ENCODE data around the gene TAS1R1.

Gene TAS1R1

DNA sequence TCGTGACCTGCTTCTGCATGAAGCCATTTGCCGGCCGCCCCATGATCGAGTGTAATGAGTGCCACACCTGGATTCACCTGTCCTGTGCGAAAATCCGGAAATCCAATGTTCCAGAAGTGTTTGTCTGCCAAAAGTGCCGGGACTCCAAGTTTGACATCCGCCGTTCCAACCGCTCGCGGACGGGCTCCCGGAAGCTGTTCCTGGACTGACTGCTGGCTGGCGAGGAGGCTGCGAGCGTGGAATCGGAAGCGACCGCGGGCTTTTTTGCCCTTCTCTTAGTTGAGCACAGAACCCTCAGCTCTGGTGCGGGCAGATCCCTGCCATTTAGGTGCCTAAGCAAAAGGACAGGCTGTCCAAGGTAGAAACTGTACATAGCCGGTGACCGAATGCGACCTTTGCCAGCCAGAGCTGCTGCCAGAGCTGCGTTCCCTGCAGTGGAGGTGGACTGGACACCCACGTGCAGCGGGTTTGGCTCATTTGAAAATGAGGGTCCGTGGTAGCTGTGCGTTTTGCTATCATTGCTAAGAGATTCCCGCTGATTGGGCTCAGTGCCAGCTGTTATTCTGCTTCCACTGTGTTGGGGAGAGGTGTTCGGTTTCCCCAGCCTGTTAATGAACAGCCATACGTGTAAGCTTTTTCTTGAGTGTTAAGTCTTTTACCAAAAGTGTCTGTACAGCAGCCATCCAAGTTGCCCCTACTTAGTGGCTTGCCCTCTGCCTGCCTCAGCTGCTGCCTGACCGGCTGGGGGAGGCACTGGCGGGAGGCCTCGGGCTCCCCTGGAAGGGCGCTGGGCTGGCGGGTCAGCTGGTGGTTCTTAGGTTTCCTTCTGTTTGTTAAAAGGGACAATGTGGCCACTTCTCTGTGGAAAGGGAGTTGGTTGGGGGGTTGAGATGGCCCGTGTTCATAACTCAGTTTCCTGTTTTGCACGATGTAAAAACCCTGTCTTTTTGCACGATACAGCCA lies 66.6 kb downstream of the TAS1R1 start:
- no peak for DNase-seq
- intact Hi-C loops (cut with DNase I) = loop anchor here (10.0 kb wide), 1 partner anchor 163 kb away; the partner anchor contains the start of gene CAMTA1

DNA sequence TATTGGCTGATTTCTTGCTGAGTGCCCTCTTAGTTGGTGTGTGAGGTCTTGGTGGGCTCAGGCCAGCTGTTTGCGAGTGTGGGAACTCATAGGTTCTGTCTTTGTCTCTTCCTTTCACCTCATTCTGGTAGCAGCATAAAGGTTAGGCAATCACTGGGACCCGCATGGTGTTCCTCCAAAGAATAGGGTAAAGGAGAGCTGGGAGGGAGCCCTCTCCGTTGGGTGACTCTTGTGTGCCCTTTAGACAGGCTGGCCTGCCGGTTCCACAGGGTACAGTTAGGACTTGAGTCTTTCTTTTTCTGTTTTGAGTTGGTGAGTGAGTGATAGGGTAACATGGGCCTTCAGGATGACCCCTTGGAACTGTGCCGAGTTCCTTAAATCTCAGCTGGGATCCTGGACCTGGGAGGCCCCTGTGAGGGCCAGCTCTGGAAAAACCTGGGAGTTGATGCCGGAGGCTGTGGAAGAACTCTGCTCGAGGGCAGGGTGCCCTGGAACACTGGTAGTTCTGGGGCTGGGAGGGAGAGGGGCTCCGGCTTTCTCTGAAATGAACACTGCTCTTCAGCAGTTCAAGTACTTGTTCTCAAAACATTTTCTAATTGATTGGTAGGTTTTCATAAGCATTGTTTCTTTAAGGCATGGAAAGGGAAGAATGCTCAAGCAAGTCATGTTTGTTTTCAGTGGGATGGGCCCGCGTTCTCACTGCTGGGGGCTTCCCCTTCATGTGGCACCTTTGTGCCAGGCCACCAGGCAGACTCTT lies 67.5 kb downstream of the TAS1R1 start:
- no peak for DNase-seq
- intact Hi-C loops (cut with DNase I) = loop anchor here (10.0 kb wide), 1 partner anchor 162 kb away; the partner anchor contains the start of gene CAMTA1

DNA sequence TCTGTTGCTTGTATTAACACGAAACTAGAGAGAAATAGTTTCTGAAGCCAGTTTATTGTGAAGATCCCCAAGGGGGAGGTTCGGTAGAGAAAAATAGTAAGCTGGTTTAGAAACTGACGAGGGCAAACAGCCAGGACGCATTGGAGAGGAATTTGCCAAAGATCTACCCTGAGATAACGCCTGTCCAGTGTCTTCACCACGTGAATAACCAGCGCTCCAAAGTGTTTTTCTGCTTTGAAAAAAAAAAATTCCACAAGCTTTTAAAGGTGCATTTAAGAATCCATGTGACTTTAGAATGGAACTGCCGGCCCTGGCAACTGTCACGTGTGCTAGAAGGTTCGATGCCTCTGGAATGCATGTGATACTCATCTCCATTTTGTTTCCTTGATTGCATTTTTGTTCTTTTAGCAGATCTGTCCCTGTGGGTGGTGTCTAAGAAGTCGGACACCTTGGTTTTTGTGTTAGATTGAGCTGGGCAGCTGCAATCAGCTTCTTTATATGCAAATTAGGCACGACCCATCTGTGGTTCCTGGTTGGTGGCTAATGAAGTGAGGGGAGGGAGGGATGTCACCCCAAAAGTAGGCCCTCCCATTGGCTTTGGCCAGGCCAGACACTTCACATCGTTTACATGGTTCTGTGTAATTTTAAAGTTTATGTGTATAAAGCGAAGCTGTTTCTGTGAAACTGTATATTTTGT lies 68.3 kb downstream of the TAS1R1 start:
- intact Hi-C loops (cut with DNase I) = loop anchor here (10.0 kb wide), 1 partner anchor 161 kb away; the partner anchor contains the start of gene CAMTA1

DNA sequence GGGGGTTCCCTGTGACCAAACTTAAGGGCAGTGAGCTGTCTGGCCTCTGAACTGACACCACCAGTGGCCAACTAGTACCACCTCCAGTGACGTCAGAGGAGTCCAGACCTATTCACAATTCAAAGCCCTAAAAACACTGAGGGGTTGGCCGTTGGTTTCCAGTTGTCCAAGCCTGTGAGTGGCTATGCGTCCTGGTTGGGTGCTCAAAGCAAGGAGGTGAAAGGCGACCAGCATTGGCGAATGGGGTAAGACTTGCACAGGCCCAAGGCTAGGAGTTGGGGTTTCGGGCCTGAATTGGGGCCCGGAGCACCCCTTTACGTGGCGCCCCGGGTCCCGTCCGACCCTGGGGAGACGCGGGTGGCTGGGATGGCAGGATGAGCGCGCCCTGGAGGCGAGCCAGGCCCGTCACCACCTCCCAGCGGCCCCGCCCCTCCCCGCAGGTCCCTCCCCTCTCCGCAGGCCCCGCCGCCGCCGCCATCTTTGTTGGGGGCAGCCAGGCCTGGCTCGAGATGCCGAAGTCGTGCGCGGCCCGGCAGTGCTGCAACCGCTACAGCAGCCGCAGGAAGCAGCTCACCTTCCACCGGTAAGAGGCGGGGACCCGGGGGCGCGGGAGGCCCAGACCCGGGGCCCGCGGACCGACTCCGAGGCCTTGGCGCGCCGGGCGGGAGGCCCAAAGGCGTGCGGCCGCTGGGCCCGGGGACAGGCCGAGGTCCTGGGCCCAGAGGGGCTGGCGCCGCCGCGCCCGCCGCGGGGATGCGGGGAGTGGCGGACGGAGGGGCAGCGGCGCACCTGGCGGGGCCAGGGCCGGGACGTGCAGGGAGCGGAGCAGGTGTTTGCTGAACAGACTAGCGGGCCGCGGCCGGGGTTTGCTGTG lies 69.8 kb downstream of the TAS1R1 start, which contains the start of gene THAP3:
Gene THAP3, plus strand, starts transcription at position 159 of the 874 bp plus-strand sequence. Its CDS starts 351 bp downstream, at position 510.
- intact Hi-C loops (cut with DNase I) = loop anchor here (10.0 kb wide), 1 partner anchor 160 kb away; the partner anchor contains the start of gene CAMTA1
- DNase-seq = peak; percentile 62 to 95 (median 90)

More for the DNA sequence above, 68.3 kb downstream of the TAS1R1 start:
- DNase-seq = no peak

DNA sequence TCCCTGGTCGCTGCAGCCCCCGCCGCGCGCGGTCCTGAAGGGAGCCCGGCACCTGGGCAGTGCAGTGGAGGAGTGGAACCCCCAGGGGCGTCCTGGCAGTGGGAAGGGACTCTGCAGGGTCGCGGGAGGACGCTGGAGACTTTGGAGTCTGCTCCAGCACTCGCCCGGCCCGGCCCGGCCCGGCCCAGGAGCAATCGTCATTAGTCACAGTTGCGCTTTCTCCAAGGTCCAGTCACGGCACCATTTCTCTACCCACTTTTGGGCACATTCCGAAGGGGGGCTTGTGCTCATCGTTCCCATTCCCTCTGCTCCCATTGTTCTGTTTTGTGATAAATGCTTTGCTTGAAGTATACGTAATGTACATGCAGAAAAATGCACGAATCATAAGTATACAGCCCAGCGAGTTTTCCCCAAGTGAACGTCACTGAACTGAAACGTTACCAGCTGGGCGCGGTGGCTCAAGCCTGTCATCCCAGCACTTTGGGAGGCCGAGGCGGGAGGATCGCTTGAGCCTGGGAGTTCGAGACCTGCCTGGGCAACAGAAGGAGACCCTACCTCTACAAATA lies 70.6 kb downstream of the TAS1R1 start:
- peak in 7 of 42 donors; percentile 14 to 41 (median 25) for DNase-seq
- intact Hi-C loops (cut with DNase I) = loop anchor here (10.0 kb wide), 1 partner anchor 159 kb away; the partner anchor contains the start of gene CAMTA1

DNA sequence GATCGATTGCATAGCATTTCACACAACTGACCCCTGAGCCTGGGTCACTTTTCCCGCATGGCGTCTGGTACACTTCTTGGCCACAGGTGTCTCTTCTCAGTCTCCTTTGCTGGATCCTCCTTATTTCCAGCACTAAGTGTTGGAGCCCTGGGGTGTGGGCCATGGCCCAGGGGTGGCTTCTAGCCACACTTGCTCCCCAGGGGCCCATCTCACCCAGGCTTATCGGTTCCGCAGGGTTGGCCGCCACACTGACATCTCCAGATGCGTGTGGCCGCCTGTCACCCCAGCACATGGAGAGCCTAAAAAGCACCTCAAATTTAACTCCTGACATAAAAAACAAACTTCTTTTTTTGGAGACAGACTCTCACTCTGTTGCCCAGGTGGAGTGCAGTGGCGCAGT lies 71.9 kb downstream of the TAS1R1 start:
- DNase-seq = no peak
- intact Hi-C loops (cut with DNase I) = loop anchor here (10.0 kb wide), 1 partner anchor 158 kb away; the partner anchor contains the start of gene CAMTA1

DNA sequence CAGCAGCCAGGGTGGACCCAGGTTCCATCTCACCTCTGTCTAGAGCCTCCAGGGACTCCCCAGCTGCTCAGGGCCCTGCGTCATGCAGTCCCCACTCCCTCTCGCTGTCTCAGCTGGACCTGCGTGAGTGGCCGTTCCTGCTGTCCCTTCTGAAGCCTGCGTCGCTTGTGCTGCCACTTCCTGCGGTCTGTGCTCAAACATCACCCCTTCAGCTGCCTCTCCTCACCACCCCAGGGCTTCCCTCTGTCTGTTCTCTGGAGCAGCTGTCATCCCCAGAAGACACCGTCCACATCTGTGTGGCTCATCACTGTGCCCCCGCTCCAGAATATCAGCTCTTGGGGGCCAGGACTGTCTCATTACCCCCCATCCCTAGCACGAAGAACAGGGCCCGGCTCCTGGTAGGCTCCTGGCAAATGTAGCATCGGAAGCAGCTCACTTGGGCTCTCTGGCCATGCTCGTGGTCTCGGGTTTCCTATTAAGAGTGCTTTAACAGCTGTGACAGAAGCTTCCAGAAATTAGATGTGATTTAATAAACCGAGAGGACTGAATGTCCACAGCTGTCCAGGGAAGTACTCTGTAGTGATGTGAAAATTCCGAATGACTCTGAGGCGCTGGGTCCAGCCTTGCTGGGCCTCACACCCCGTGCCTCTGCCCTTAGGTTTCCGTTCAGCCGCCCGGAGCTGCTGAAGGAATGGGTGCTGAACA lies 72.9 kb downstream of the TAS1R1 start:
- no peak for DNase-seq
- intact Hi-C loops (cut with DNase I) = loop anchor here (10.0 kb wide), 1 partner anchor 157 kb away; the partner anchor contains the start of gene CAMTA1

DNA sequence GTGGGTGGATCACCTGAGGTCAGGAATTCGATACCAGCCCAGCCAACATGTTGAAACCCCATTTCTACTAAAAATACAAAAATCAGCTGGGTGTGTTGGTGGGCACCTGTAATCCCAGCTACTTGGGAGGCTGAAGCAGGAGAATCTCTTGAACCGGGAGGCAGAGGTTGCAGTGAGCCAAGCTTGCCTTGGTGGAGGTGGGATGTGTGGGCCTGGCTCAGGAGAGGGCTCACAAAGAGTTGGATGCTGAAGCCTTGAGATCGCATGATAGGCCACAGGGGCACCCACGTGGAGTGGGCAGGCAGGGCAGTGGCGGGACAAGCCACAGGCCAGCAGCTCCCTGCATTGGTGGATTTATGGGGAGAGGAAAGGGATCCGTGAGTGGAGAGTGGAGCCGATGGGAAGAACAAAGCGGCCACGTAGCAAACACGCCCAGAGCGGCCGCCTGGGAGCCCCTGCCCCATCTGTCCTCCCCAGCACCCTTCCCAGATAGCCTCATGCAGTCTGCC lies 73.9 kb downstream of the TAS1R1 start:
- intact Hi-C loops (cut with DNase I) = loop anchor here (10.0 kb wide), 1 partner anchor 156 kb away; the partner anchor contains the start of gene CAMTA1
- DNase-seq = no peak

Measured in head of caudate nucleus (tissue), 42 donors.